ENCODE results near the gene CACNB4. TPM values are rescaled to one million over a fixed set of nuclear protein-coding genes. Genes with fewer than 3 reads are reported as not detected.

CACNB4 gene
- polyA plus RNA-seq, 1 of the 3 experiments (the other 2 are of a cell fraction): 0.18 TPM

GRCh38 chr2:152064001-152064400 lies 34.8 kb downstream of the CACNB4 start:
- no peak overlapping the region for H3K4me2 ChIP-seq
- no peak overlapping the region for H3K9ac ChIP-seq
- H4K20me1 ChIP-seq (ENCODE audit: insufficient read depth): no peaks in the 10 kb centered on the region
- WGBS (ENCODE audit: low lambda C conversion rate): 44% methylated on average over 3 of the region's 3 CpGs
- ChIA-PET CTCF (interaction anchor here (1.5 to 2.4 kb wide), 2 partner anchors 27 to 38 kb away, joined by 5 to 9 read pairs; no protein-coding TSS in a partner anchor), POLR2A (no interaction called here)
- no peak overlapping the region for H2AFZ ChIP-seq (ENCODE audit: low read depth)
- H3K9me2 ChIP-seq: no peaks in the 10 kb centered on the region
- no peaks in the 10 kb centered on the region for H3K36me3 ChIP-seq (replicated peaks in 1 of 2; ENCODE audit: control insufficient read depth in 1 of 2, insufficient read depth in 2 of 2, low read length in 1 of 2)
- H3K79me2 ChIP-seq (ENCODE audit: insufficient read depth): no peaks in the 10 kb centered on the region
- 0 out of 4 replicates have a peak, but pooled peaks cover 0 to 4% of the 10 kb centered on the region in 2 experiments for H3K4me1 ChIP-seq (ENCODE audit: control insufficient read depth in 1 of 2, insufficient read depth in 2 of 2, low read depth in 1 of 2, low read length in 1 of 2)
- DNase-seq: no peak
- no peak overlapping the region for H3K4me3 ChIP-seq (ENCODE audit: low read depth in 2 of 2, low read length in 1 of 2)
- H3K9me3 ChIP-seq: no peaks in the 10 kb centered on the region
- H3K27me3 ChIP-seq (ENCODE audit: insufficient read depth): no peaks in the 10 kb centered on the region; the same call in 1 of the 2 replicates
- TF ChIP-seq SIN3A (IDR thresholded peaks at IDR 0.05; ENCODE audit: borderline replicate concordance, low read depth, low read length): no peak
- TF ChIP-seq GATA2 (CRISPR knock-in tag; IDR thresholded peaks at IDR 0.05): no peak
- no peak for TF ChIP-seq TCF12 (IDR thresholded peaks at IDR 0.05)
- no peak for TF ChIP-seq RCOR1 (IDR thresholded peaks at IDR 0.05; ENCODE audit: low read length)
- TF ChIP-seq MAX (IDR thresholded peaks at IDR 0.05; ENCODE audit: low read depth): no peak
- TF ChIP-seq CTCF (IDR thresholded peaks at IDR 0.05): no peak
- no peak for TF ChIP-seq POLR2AphosphoS5 (IDR thresholded peaks at IDR 0.05; ENCODE audit: low read depth, low read length)
- no peak for TF ChIP-seq EZH2phosphoT487 (IDR thresholded peaks at IDR 0.05; ENCODE audit: borderline replicate concordance, low read depth)
- no peak for TF ChIP-seq TAF1 (IDR thresholded peaks at IDR 0.05; ENCODE audit: borderline replicate concordance, low read depth, low read length)
- TF ChIP-seq ELF1 (IDR thresholded peaks at IDR 0.05): no peak
- no peaks in the 10 kb centered on the region for H3F3A ChIP-seq (replicated peaks; ENCODE audit: insufficient read depth)
- no peak overlapping the region for H3K27ac ChIP-seq (ENCODE audit: low read depth in 2 of 2, low read length in 1 of 2)

GRCh38 chr2:152063325-152063924 lies 35.4 kb downstream of the CACNB4 start:
- Histone ChIP-seq H3K9me3 (no peaks in the 10 kb centered on the region), H3K4me2 (no peak overlapping the region), H3K4me1 (ENCODE audit: control insufficient read depth in 1 of 2, insufficient read depth in 2 of 2, low read depth in 1 of 2, low read length in 1 of 2) (0 out of 4 replicates have a peak, but pooled peaks cover 0 to 4% of the 10 kb centered on the region in 2 experiments), H3K27ac (ENCODE audit: low read depth in 2 of 2, low read length in 1 of 2) (no peak overlapping the region), H2AFZ (ENCODE audit: low read depth) (no peak overlapping the region), H3K79me2 (ENCODE audit: insufficient read depth) (no peaks in the 10 kb centered on the region), H3F3A (replicated peaks; ENCODE audit: insufficient read depth) (no peaks in the 10 kb centered on the region), H3K9me2 (no peaks in the 10 kb centered on the region), H3K9ac (no peak overlapping the region), H3K4me3 (ENCODE audit: low read depth in 2 of 2, low read length in 1 of 2) (no peak overlapping the region), H4K20me1 (ENCODE audit: insufficient read depth) (no peaks in the 10 kb centered on the region), H3K36me3 (replicated peaks in 1 of 2; ENCODE audit: control insufficient read depth in 1 of 2, insufficient read depth in 2 of 2, low read length in 1 of 2) (no peaks in the 10 kb centered on the region), H3K27me3 (ENCODE audit: insufficient read depth) (no peaks in the 10 kb centered on the region; the same call in 1 of the 2 replicates)
- CTCF ChIA-PET: interaction anchor here (0.7 to 2.4 kb wide), 3 partner anchors 10 to 38 kb away, joined by 4 to 9 read pairs (median 5); no protein-coding TSS in a partner anchor
- TF ChIP-seq RXRA (IDR thresholded peaks at IDR 0.05; ENCODE audit: borderline replicate concordance, low read depth) (no peak), FOXJ3 (CRISPR knock-in tag; IDR thresholded peaks at IDR 0.05) (no peak), PBX3 (IDR thresholded peaks at IDR 0.05) (no peak), RAD21 (IDR thresholded peaks at IDR 0.05; ENCODE audit: low read length) (no peak), NFIC (IDR thresholded peaks at IDR 0.05; ENCODE audit: borderline replicate concordance) (no peak), ELF1 (IDR thresholded peaks at IDR 0.05) (no peak), GATA2 (CRISPR knock-in tag; IDR thresholded peaks at IDR 0.05) (no peak), MAX (IDR thresholded peaks at IDR 0.05; ENCODE audit: low read depth) (no peak), EP300 (IDR thresholded peaks at IDR 0.05; ENCODE audit: borderline replicate concordance in 1 of 2, low read depth in 1 of 2, low read length in 1 of 2) (no peak), GABPA (IDR thresholded peaks at IDR 0.05; ENCODE audit: low read depth) (no peak), IRF3 (IDR thresholded peaks at IDR 0.05; ENCODE audit: low read depth, low read length) (no peak), RCOR1 (IDR thresholded peaks at IDR 0.05; ENCODE audit: low read length) (no peak), TAF1 (IDR thresholded peaks at IDR 0.05; ENCODE audit: borderline replicate concordance, low read depth, low read length) (no peak), SMC3 (IDR thresholded peaks at IDR 0.05; ENCODE audit: low read depth, low read length) (no peak), FOSL2 (IDR thresholded peaks at IDR 0.05; ENCODE audit: borderline replicate concordance, low read depth) (no peak)
- WGBS (ENCODE audit: low lambda C conversion rate): 23% methylated on average over 3 of the region's 3 CpGs
- DNase-seq: no peak
- POLR2A ChIA-PET: no interaction called here

Data from SK-N-SH (cell line).